GM23338 (cell line): ENCODE measurements around the gene SSH2. TPM values are rescaled to one million over a fixed set of nuclear protein-coding genes. Genes with fewer than 3 reads are reported as not detected.

ENCODE experiments used
- ATAC-seq: fragments of 200-7000 bp; cut with Tn5 transposase; 3 replicates; pipeline ENCODE4 v1.9.1; 2020
- DNase-seq: peaks from one replicate; pipeline ENCODE4 v3.0.0-alpha.2; 2015; ENCODE audit warnings: low spot score
- H2AFZ ChIP-seq: fragments of 200-600 bp; sonication (generic); 2 replicates; pipeline ENCODE4 v1.8.0; 2016; ENCODE audit warnings: antibody characterized with exemption, mild to moderate bottlenecking, moderate library complexity
- H3F3A ChIP-seq: fragments of 200-600 bp; sonication (generic); replicated peaks from 2 replicates; pipeline ENCODE4 v1.8.0; 2017; ENCODE audit warnings: antibody characterized with exemption, mixed run types, low read depth
- H3K27ac ChIP-seq: fragments of 200-600 bp; sonication (generic); 2 replicates; pipeline ENCODE4 v1.6.1; 2016; ENCODE audit warnings: low read depth
- H3K27me3 ChIP-seq: fragments of 200-600 bp; sonication (generic); 2 replicates; pipeline ENCODE4 v1.8.0; 2016; ENCODE audit warnings: mild to moderate bottlenecking, mixed run types, moderate library complexity; ENCODE audit not compliant: insufficient read depth
- H3K36me3 ChIP-seq: fragments of 200-600 bp; sonication (generic); 2 replicates; pipeline ENCODE4 v1.8.0; 2016; ENCODE audit warnings: mild to moderate bottlenecking; ENCODE audit not compliant: insufficient read depth
- H3K4me1 ChIP-seq: fragments of 200-600 bp; sonication (generic); 2 replicates; pipeline ENCODE4 v1.8.0; 2016; ENCODE audit warnings: mild to moderate bottlenecking, moderate library complexity; ENCODE audit not compliant: insufficient read depth
- H3K4me2 ChIP-seq: fragments of 200-600 bp; sonication (generic); 2 replicates; pipeline ENCODE4 v1.7.1; 2017; ENCODE audit warnings: mixed run types
- H3K4me3 ChIP-seq: fragments of 200-600 bp; sonication (generic); 2 replicates; pipeline ENCODE4 v1.6.1; 2016; ENCODE audit warnings: mixed run types
- H3K79me2 ChIP-seq: fragments of 200-600 bp; sonication (generic); replicated peaks from 2 replicates; pipeline ENCODE4 v1.8.0; 2017; ENCODE audit warnings: mild to moderate bottlenecking; ENCODE audit not compliant: insufficient read depth
- H3K9me2 ChIP-seq: fragments of 200-600 bp; sonication (generic); 2 replicates; pipeline ENCODE4 v1.8.0; 2017; ENCODE audit not compliant: insufficient read depth
- H4K20me1 ChIP-seq: fragments of 200-600 bp; sonication (generic); replicated peaks from 2 replicates; pipeline ENCODE4 v1.8.0; 2017; ENCODE audit warnings: mild to moderate bottlenecking; ENCODE audit not compliant: insufficient read depth
- H3K27ac Mint-ChIP-seq: 2 replicates; pipeline ENCODE4 v1.8.0; 2020; ENCODE audit warnings: inconsistent platforms, mild to moderate bottlenecking, moderate library complexity, mixed read lengths
- H3K27me3 Mint-ChIP-seq: 3 replicates; pipeline ENCODE4 v1.8.0; 2022; ENCODE audit warnings: low read depth, mild to moderate bottlenecking, moderate library complexity, mixed read lengths, inconsistent platforms; ENCODE audit not compliant: insufficient read depth, poor library complexity
- H3K36me3 Mint-ChIP-seq: 3 replicates; pipeline ENCODE4 v1.8.0; 2021; ENCODE audit warnings: low read depth, mild to moderate bottlenecking, inconsistent platforms, moderate library complexity, mixed read lengths
- H3K4me1 Mint-ChIP-seq: 3 replicates; pipeline ENCODE4 v1.8.0; 2020; ENCODE audit warnings: mild to moderate bottlenecking, inconsistent platforms, mixed read lengths
- H3K4me3 Mint-ChIP-seq: 3 replicates; pipeline ENCODE4 v1.8.0; 2021; ENCODE audit warnings: moderate library complexity, mild to moderate bottlenecking, inconsistent platforms, mixed read lengths
- H3K9me3 Mint-ChIP-seq: 3 replicates; pipeline ENCODE4 v1.8.0; 2020; ENCODE audit warnings: moderate library complexity, mild to moderate bottlenecking, inconsistent platforms, mixed read lengths
- EZH2phosphoT487 ChIP-seq: fragments of 200-600 bp; sonication (generic); IDR thresholded peaks from one replicate; pipeline ENCODE4 v1.8.1; 2018; ENCODE audit warnings: antibody characterized with exemption; ENCODE audit not compliant: unreplicated experiment
- JUNB ChIP-seq: IDR thresholded peaks from one replicate; pipeline ENCODE4 v1.6.1; 2016; ENCODE audit warnings: antibody characterized with exemption; ENCODE audit not compliant: unreplicated experiment
- NANOG ChIP-seq: IDR thresholded peaks from 2 replicates; pipeline ENCODE4 v1.6.1; 2016; ENCODE audit warnings: antibody characterized with exemption, borderline replicate concordance
- POLR2AphosphoS5 ChIP-seq: IDR thresholded peaks from 2 replicates; pipeline ENCODE4 v1.6.1; 2016; ENCODE audit warnings: antibody characterized with exemption, low read depth
- REST ChIP-seq: IDR thresholded peaks from one replicate; pipeline ENCODE4 v1.6.1; 2018; ENCODE audit warnings: antibody characterized with exemption; ENCODE audit not compliant: unreplicated experiment
- STAT1 ChIP-seq: IDR thresholded peaks from one replicate; pipeline ENCODE4 v1.6.1; 2016; ENCODE audit warnings: antibody characterized with exemption; ENCODE audit not compliant: unreplicated experiment
- ZNF114 ChIP-seq: fragments of 250-450 bp; sonication (Bioruptor Pico); IDR thresholded peaks from 2 replicates; pipeline ENCODE4 v1.5.0; 2020; ENCODE audit warnings: mild to moderate bottlenecking, moderate library complexity
- ZNF331 ChIP-seq: fragments of 250-450 bp; sonication (Bioruptor Pico); IDR thresholded peaks from 2 replicates; pipeline ENCODE4 v1.5.0; 2020; ENCODE audit warnings: low read depth, mild to moderate bottlenecking, moderate library complexity
- ZNF462 ChIP-seq: fragments of 250-450 bp; sonication (Bioruptor Pico); IDR thresholded peaks from 2 replicates; pipeline ENCODE4 v1.5.0; 2020; ENCODE audit warnings: mild to moderate bottlenecking, moderate library complexity
- polyA plus RNA-seq: library from polyadenylated mRNA; unstranded; fragments of >200 nt; fragmentation: Nextera tagmentation; extraction: Ambion mirVana; gene quantifications from 2 replicates; pipeline ENCODE4 v1.2.1, GENCODE V29; 2016
- total RNA-seq: library from RNA; depleted of rRNA; stranded (reverse); fragments of >200 nt; shearing (Covaris generic); gene quantifications from 2 replicates; pipeline ENCODE4 v1.2.3, GENCODE V29; 2014

Gene SSH2
- total and polyA plus RNA-seq, 2 experiments from 2014 or later: 9.9 to 12.1 TPM

- TF ChIP-seq ZNF462 (CRISPR knock-in tag) (no peak), JUNB (no peak), ZNF331 (no peak), STAT1 (no peak), NANOG (no peak), POLR2AphosphoS5 (no peak), ZNF114 (CRISPR knock-in tag) (no peak)
These were observed 190.0 kb downstream of the SSH2 start (continued) for GRCh38 chr17:29740017-29740416.

GRCh38 chr17:29734640-29735039 is 195.4 kb downstream of the SSH2 start:
- Histone ChIP-seq H3F3A (no peaks in the 10 kb centered on the region), H3K4me3 (no peak overlapping the region), H3K4me1 (no peaks in the 10 kb centered on the region), H3K4me2 (no peak overlapping the region), H3K79me2 (no peaks in the 10 kb centered on the region), H3K27me3 (no peaks in the 10 kb centered on the region), H2AFZ (no peak overlapping the region), H3K27ac (no peak overlapping the region), H4K20me1 (no peaks in the 10 kb centered on the region; the same call in 1 of the 2 replicates), H3K9me2 (no peaks in the 10 kb centered on the region), H3K36me3 (no peaks in the 10 kb centered on the region)
- Mint-ChIP-seq H3K4me1 (peaks cover 2% of the 10 kb centered on the region; the same call in 1 of the 3 replicates), H3K27me3 (no peaks in the 10 kb centered on the region), H3K4me3 (no peak overlapping the region), H3K36me3 (no peaks in the 10 kb centered on the region), H3K9me3 (no peaks in the 10 kb centered on the region), H3K27ac (no peak overlapping the region)
- no peak for ATAC-seq
- DNase-seq: no peak
- no peak for TF ChIP-seq REST
- TF ChIP-seq ZNF114 (CRISPR knock-in tag): no peak
- no peak for TF ChIP-seq EZH2phosphoT487
